ENCODE measurements around the gene CYFIP1.

CYFIP1 gene

GRCh38 chr15:22908830-22909229 lies 71.3 kb downstream of the CYFIP1 start:
- TF ChIP-seq, protein P1, sequence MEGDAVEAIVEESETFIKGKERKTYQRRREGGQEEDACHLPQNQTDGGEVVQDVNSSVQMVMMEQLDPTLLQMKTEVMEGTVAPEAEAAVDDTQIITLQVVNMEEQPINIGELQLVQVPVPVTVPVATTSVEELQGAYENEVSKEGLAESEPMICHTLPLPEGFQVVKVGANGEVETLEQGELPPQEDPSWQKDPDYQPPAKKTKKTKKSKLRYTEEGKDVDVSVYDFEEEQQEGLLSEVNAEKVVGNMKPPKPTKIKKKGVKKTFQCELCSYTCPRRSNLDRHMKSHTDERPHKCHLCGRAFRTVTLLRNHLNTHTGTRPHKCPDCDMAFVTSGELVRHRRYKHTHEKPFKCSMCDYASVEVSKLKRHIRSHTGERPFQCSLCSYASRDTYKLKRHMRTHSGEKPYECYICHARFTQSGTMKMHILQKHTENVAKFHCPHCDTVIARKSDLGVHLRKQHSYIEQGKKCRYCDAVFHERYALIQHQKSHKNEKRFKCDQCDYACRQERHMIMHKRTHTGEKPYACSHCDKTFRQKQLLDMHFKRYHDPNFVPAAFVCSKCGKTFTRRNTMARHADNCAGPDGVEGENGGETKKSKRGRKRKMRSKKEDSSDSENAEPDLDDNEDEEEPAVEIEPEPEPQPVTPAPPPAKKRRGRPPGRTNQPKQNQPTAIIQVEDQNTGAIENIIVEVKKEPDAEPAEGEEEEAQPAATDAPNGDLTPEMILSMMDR (IDR thresholded peaks at IDR 0.05; ENCODE audit: low read depth, low read length): no peak
- no peak for TF ChIP-seq EZH2phosphoT487 (IDR thresholded peaks at IDR 0.05; ENCODE audit: low read depth)
- Histone ChIP-seq H3K4me3 (ENCODE audit: low read length) (no peak overlapping the region), H3K36me3 (replicated peaks; ENCODE audit: low read depth, low read length) (no peaks in the 10 kb centered on the region), H3K4me2 (ENCODE audit: low read length) (no peak overlapping the region), H3K9ac (ENCODE audit: low read length) (no peak overlapping the region), H2AFZ (ENCODE audit: low read depth, low read length) (no peak overlapping the region), H4K20me1 (ENCODE audit: insufficient read depth, low read length) (no peaks in the 10 kb centered on the region; the same call in 1 of the 2 replicates), H3K79me2 (ENCODE audit: low read length) (no peaks in the 10 kb centered on the region), H3K9me3 (ENCODE audit: insufficient read depth, low read length) (no peaks in the 10 kb centered on the region), H3K27me3 (ENCODE audit: low read depth, low read length) (no peaks in the 10 kb centered on the region), H3K27ac (ENCODE audit: low read length) (no peak overlapping the region), H3K4me1 (ENCODE audit: low read length) (no peaks in the 10 kb centered on the region)

GRCh38 chr15:22907161-22907950 lies 72.8 kb downstream of the CYFIP1 start:
- no peaks in the 10 kb centered on the region for H3K36me3 ChIP-seq (replicated peaks; ENCODE audit: low read depth, low read length)
- H3K27ac ChIP-seq (ENCODE audit: low read length): no peak overlapping the region
- no peak overlapping the region for H3K4me3 ChIP-seq (ENCODE audit: low read length)
- H3K4me2 ChIP-seq (ENCODE audit: low read length): no peak overlapping the region
- no peaks in the 10 kb centered on the region for H3K9me3 ChIP-seq (ENCODE audit: insufficient read depth, low read length)
- TF ChIP-seq EZH2phosphoT487 (IDR thresholded peaks at IDR 0.05; ENCODE audit: low read depth): no peak
- TF ChIP-seq, protein P1 (IDR thresholded peaks at IDR 0.05; ENCODE audit: low read depth, low read length): no peak
- H2AFZ ChIP-seq (ENCODE audit: low read depth, low read length): no peak overlapping the region
- H3K27me3 ChIP-seq (ENCODE audit: low read depth, low read length): no peaks in the 10 kb centered on the region
- no peaks in the 10 kb centered on the region for H3K79me2 ChIP-seq (ENCODE audit: low read length)
- H3K4me1 ChIP-seq (ENCODE audit: low read length): no peaks in the 10 kb centered on the region
- H4K20me1 ChIP-seq (ENCODE audit: insufficient read depth, low read length): no peaks in the 10 kb centered on the region; the same call in 1 of the 2 replicates
- no peak overlapping the region for H3K9ac ChIP-seq (ENCODE audit: low read length)

GRCh38 chr15:22904736-22905135 lies 75.4 kb downstream of the CYFIP1 start:
- no peak overlapping the region for H2AFZ ChIP-seq (ENCODE audit: low read depth, low read length)
- no peaks in the 10 kb centered on the region for H3K9me3 ChIP-seq (ENCODE audit: insufficient read depth, low read length)
- H3K4me1 ChIP-seq (ENCODE audit: low read length): no peaks in the 10 kb centered on the region
- H3K9ac ChIP-seq (ENCODE audit: low read length): no peak overlapping the region
- TF ChIP-seq EZH2phosphoT487 (IDR thresholded peaks at IDR 0.05; ENCODE audit: low read depth): no peak
- TF ChIP-seq, protein P1 (IDR thresholded peaks at IDR 0.05; ENCODE audit: low read depth, low read length): no peak
- H4K20me1 ChIP-seq (ENCODE audit: insufficient read depth, low read length): no peaks in the 10 kb centered on the region; the same call in 1 of the 2 replicates
- H3K36me3 ChIP-seq (replicated peaks; ENCODE audit: low read depth, low read length): peaks cover 4% of the 10 kb centered on the region
- H3K27me3 ChIP-seq (ENCODE audit: low read depth, low read length): no peaks in the 10 kb centered on the region
- H3K4me3 ChIP-seq (ENCODE audit: low read length): no peak overlapping the region
- H3K27ac ChIP-seq (ENCODE audit: low read length): no peak overlapping the region
- no peaks in the 10 kb centered on the region for H3K79me2 ChIP-seq (ENCODE audit: low read length)
- H3K4me2 ChIP-seq (ENCODE audit: low read length): no peak overlapping the region

GRCh38 chr15:22903961-22904534 lies 76.1 kb downstream of the CYFIP1 start:
- no peak overlapping the region for H3K27ac ChIP-seq (ENCODE audit: low read length)
- TF ChIP-seq EZH2phosphoT487 (IDR thresholded peaks at IDR 0.05; ENCODE audit: low read depth): no peak
- TF ChIP-seq, protein P1 (IDR thresholded peaks at IDR 0.05; ENCODE audit: low read depth, low read length): no peak
- H3K4me1 ChIP-seq (ENCODE audit: low read length): no peaks in the 10 kb centered on the region
- no peak overlapping the region for H3K4me3 ChIP-seq (ENCODE audit: low read length)
- no peak overlapping the region for H2AFZ ChIP-seq (ENCODE audit: low read depth, low read length)
- H3K9ac ChIP-seq (ENCODE audit: low read length): no peak overlapping the region
- no peaks in the 10 kb centered on the region for H3K9me3 ChIP-seq (ENCODE audit: insufficient read depth, low read length)
- H3K27me3 ChIP-seq (ENCODE audit: low read depth, low read length): no peaks in the 10 kb centered on the region
- peaks cover 4% of the 10 kb centered on the region for H3K36me3 ChIP-seq (replicated peaks; ENCODE audit: low read depth, low read length)
- no peak overlapping the region for H3K4me2 ChIP-seq (ENCODE audit: low read length)
- H4K20me1 ChIP-seq (ENCODE audit: insufficient read depth, low read length): no peaks in the 10 kb centered on the region; the same call in 1 of the 2 replicates
- H3K79me2 ChIP-seq (ENCODE audit: low read length): no peaks in the 10 kb centered on the region
